Fibroblast of lung (primary cell): ENCODE results near the gene EMC6.

Source experiments
- EZH2 ChIP-seq: IDR thresholded peaks from 2 replicates; pipeline ENCODE4 v1.5.1; 2012; ENCODE audit warnings: low read length, control low read depth, mild to moderate bottlenecking; ENCODE audit errors: missing control alignments
- TF ChIP-seq, protein P1 (sequence below), 2 donors: IDR thresholded peaks in 1 of 2; conservative IDR thresholded peaks in 1 of 2; 1 replicate in 1 of 2; 2 replicates in 1 of 2; pipeline ENCODE4 v1.5.1; 2011 to 2012; ENCODE audit warnings: low read length in 2 of 2, control low read depth in 1 of 2, inconsistent platforms in 1 of 2, low read depth in 1 of 2, mild to moderate bottlenecking in 1 of 2

DNA sequence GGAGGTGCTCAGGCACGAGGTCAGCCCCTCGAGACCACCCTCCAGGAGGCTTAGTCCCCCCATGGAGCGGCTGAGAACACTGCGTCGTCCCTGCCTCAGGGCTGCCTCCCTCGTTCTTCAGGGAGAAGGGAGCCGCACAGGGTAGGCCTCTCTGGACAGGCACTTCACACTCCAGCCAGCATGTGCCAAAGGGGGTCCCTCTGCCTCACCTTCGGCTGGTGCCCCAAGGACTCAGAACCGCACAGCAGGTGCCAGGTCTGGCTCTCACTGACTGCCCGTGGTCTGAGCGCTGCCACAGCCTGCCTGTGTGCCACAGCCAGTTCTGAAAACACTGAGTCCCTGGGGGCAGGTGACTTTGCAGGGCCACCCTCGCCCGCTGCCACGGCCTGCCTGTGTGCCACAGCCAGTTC lies 20.2 kb downstream of the EMC6 start:
- TF ChIP-seq, protein P1, sequence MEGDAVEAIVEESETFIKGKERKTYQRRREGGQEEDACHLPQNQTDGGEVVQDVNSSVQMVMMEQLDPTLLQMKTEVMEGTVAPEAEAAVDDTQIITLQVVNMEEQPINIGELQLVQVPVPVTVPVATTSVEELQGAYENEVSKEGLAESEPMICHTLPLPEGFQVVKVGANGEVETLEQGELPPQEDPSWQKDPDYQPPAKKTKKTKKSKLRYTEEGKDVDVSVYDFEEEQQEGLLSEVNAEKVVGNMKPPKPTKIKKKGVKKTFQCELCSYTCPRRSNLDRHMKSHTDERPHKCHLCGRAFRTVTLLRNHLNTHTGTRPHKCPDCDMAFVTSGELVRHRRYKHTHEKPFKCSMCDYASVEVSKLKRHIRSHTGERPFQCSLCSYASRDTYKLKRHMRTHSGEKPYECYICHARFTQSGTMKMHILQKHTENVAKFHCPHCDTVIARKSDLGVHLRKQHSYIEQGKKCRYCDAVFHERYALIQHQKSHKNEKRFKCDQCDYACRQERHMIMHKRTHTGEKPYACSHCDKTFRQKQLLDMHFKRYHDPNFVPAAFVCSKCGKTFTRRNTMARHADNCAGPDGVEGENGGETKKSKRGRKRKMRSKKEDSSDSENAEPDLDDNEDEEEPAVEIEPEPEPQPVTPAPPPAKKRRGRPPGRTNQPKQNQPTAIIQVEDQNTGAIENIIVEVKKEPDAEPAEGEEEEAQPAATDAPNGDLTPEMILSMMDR (conservative IDR thresholded peaks at IDR 0.05 in 1 of 2, IDR thresholded peaks at IDR 0.05 in 1 of 2; ENCODE audit: low read depth in 1 of 2, low read length in 2 of 2), result no peak
- no peak for TF ChIP-seq EZH2
